Panc1 (cell line): ENCODE measurements around the gene ADAM11. TPM values are rescaled to one million over a fixed set of nuclear protein-coding genes. Genes with fewer than 3 reads are reported as not detected.

ENCODE experiments used
- ATAC-seq: fragments of 200-7000 bp; cut with Tn5 transposase; 2 replicates; pipeline ENCODE4 v1.9.1; 2020; ENCODE audit warnings: mild to moderate bottlenecking, moderate library complexity
- BruUV-seq: library from RNA; stranded (reverse); fragments of 400-500 nt; replicated peaks from 2 replicates; lab custom pipeline; 2021; lab: Mats Ljungman, UMichigan
- CTCF ChIA-PET: fragments of 300-600 bp; sonication (Branson Sonifier 250); formaldehyde crosslinking; loops from one replicate; lab custom pipeline; 2022; ENCODE audit warnings: antibody characterized with exemption; lab: Charles Lee
- POLR2A ChIA-PET: fragments of 300-600 bp; sonication (Branson Sonifier 250); formaldehyde crosslinking; loops from one replicate; lab custom pipeline; 2022; ENCODE audit warnings: antibody characterized with exemption; lab: Charles Lee
- DNase-seq: peaks from one replicate; pipeline ENCODE4 v3.0.0-alpha.2; 2010; ENCODE audit warnings: low read depth, low spot score
- H3K27ac ChIP-seq: 2 replicates; pipeline ENCODE4 v1.5.1; 2011; ENCODE audit warnings: mild to moderate bottlenecking, low read length, inconsistent platforms
- H3K27me3 ChIP-seq: fragments of 200-500 bp; sonication (Bioruptor generic); 2 replicates; pipeline ENCODE4 v1.6.0; 2014; ENCODE audit warnings: low read length, inconsistent platforms; ENCODE audit not compliant: control insufficient read depth, insufficient read depth
- H3K36me3 ChIP-seq: fragments of 200-500 bp; sonication (Bioruptor generic); 2 replicates; pipeline ENCODE4 v1.5.1; 2014; ENCODE audit warnings: inconsistent platforms, mild to moderate bottlenecking, low read length, moderate library complexity; ENCODE audit not compliant: control insufficient read depth, insufficient read depth
- H3K4me1 ChIP-seq: 2 replicates; pipeline ENCODE4 v1.5.1; 2011; ENCODE audit warnings: inconsistent platforms, mild to moderate bottlenecking, low read length, moderate library complexity; ENCODE audit not compliant: control insufficient read depth, insufficient read depth
- H3K4me3 ChIP-seq, 2 experiments: 2 replicates each; pipeline ENCODE4 v1.5.1; 2011 to 2012; ENCODE audit warnings: low read depth in 2 of 2, low read length in 2 of 2, mild to moderate bottlenecking in 2 of 2, inconsistent platforms in 1 of 2, moderate library complexity in 1 of 2
- H3K9me3 ChIP-seq: fragments of 200-500 bp; sonication (Bioruptor generic); 2 replicates; pipeline ENCODE4 v1.5.1; 2014; ENCODE audit warnings: low read depth, mild to moderate bottlenecking, inconsistent platforms, low read length, moderate library complexity; ENCODE audit not compliant: control insufficient read depth, insufficient read depth
- POLR2AphosphoS5 ChIP-seq: IDR thresholded peaks from 2 replicates; pipeline ENCODE4 v1.6.1; 2012; ENCODE audit warnings: mild to moderate bottlenecking, low read depth, low read length, moderate library complexity
- SIN3A ChIP-seq: IDR thresholded peaks from 2 replicates; pipeline ENCODE4 v1.6.1; 2012; ENCODE audit warnings: low read depth, mild to moderate bottlenecking, low read length, moderate library complexity, borderline replicate concordance; ENCODE audit not compliant: insufficient read depth
- TCF7L2 ChIP-seq: IDR thresholded peaks from 2 replicates; pipeline ENCODE4 v1.6.1; 2011; ENCODE audit warnings: mild to moderate bottlenecking, low read depth, low read length, inconsistent platforms
- in situ Hi-C: cut with HindIII; loops from 2 replicates; pipeline ENCODE4 v1.10.0; 2016; ENCODE audit warnings: low sequenced_read_pairs, low pct_unique_long_range_greater_than_20kb
- intact Hi-C: fragments of 100-400 bp; cut with micrococcal nuclease; formaldehyde crosslinking; loops from one replicate; pipeline ENCODE4 v1.10.0; 2022; ENCODE audit not compliant: unreplicated experiment
- total RNA-seq: library from RNA; stranded (reverse); gene quantifications from one replicate; pipeline ENCODE4 v1.2.1, GENCODE V29; 2021; ENCODE audit not compliant: unreplicated experiment
- TF ChIP-seq, protein P1 (sequence below): fragments of 450-650 bp; IDR thresholded peaks from 2 replicates; pipeline ENCODE4 v1.5.1; 2017; ENCODE audit warnings: mild to moderate bottlenecking
- TF ChIP-seq, protein P2 (sequence below), 2 experiments: IDR thresholded peaks; 2 replicates each; pipeline ENCODE4 v1.6.1; 2011 to 2012; ENCODE audit warnings: low read depth in 2 of 2, control low read depth in 1 of 2, low read length in 1 of 2, mild to moderate bottlenecking in 1 of 2, moderate library complexity in 1 of 2; ENCODE audit not compliant: insufficient read depth in 1 of 2

ADAM11 gene
- total RNA-seq, 1 experiment from 2014 or later: 3.5 TPM

DNA sequence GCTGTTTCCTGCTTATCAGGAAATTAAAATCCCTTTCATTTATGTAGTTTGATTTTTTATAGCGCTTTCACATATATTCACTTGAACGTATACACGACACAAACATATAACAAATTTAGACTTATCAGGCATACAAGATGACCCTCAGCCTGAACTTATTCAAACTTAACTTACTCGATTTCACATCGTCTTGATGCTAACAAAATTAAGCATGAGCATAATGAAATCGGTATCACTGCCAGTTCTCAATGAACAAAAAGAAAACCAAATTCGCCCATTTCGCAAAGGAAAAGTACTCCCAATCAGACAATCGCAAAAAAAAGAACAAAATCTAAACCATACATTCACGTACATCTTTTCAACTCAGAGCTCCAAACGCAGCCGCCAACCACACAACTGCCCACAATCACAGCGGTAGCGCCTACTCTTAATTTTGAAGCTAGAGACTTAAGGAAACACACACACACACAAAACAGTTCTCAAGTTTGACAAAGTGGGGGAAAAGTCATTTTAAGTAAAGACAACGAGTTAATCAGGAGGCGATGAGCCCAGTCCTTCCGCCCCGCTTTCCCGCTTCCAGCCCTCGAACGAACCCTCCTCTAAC is 70.2 kb downstream of the ADAM11 start:
- no peaks in the 10 kb centered on the region; the same call in 1 of the 2 replicates for H3K36me3 ChIP-seq
- intact Hi-C loops: no loop called here
- peak overlapping the region; percentile 97 for H3K27ac ChIP-seq
- H3K4me1 ChIP-seq: peaks cover 12% of the 10 kb centered on the region
- H3K27me3 ChIP-seq: no peaks in the 10 kb centered on the region
- no peaks in the 10 kb centered on the region for H3K9me3 ChIP-seq
- ChIA-PET CTCF (no interaction called here), POLR2A (interaction anchor here (0.6 kb wide), 1 partner anchor 20 kb away, joined by 3 read pairs; no protein-coding TSS in a partner anchor)
- in situ Hi-C loops: no loop called here
- TSS peak; percentile 92 for BruUV-seq
- ATAC-seq (no peak), DNase-seq (no peak)
- H3K4me3 ChIP-seq: peak overlapping the region; percentile 82 to 83
- TF ChIP-seq POLR2AphosphoS5 (no peak), SIN3A (no peak), TCF7L2 (no peak)
- TF ChIP-seq, protein P1, sequence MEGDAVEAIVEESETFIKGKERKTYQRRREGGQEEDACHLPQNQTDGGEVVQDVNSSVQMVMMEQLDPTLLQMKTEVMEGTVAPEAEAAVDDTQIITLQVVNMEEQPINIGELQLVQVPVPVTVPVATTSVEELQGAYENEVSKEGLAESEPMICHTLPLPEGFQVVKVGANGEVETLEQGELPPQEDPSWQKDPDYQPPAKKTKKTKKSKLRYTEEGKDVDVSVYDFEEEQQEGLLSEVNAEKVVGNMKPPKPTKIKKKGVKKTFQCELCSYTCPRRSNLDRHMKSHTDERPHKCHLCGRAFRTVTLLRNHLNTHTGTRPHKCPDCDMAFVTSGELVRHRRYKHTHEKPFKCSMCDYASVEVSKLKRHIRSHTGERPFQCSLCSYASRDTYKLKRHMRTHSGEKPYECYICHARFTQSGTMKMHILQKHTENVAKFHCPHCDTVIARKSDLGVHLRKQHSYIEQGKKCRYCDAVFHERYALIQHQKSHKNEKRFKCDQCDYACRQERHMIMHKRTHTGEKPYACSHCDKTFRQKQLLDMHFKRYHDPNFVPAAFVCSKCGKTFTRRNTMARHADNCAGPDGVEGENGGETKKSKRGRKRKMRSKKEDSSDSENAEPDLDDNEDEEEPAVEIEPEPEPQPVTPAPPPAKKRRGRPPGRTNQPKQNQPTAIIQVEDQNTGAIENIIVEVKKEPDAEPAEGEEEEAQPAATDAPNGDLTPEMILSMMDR: no peak
- TF ChIP-seq, protein P2, sequence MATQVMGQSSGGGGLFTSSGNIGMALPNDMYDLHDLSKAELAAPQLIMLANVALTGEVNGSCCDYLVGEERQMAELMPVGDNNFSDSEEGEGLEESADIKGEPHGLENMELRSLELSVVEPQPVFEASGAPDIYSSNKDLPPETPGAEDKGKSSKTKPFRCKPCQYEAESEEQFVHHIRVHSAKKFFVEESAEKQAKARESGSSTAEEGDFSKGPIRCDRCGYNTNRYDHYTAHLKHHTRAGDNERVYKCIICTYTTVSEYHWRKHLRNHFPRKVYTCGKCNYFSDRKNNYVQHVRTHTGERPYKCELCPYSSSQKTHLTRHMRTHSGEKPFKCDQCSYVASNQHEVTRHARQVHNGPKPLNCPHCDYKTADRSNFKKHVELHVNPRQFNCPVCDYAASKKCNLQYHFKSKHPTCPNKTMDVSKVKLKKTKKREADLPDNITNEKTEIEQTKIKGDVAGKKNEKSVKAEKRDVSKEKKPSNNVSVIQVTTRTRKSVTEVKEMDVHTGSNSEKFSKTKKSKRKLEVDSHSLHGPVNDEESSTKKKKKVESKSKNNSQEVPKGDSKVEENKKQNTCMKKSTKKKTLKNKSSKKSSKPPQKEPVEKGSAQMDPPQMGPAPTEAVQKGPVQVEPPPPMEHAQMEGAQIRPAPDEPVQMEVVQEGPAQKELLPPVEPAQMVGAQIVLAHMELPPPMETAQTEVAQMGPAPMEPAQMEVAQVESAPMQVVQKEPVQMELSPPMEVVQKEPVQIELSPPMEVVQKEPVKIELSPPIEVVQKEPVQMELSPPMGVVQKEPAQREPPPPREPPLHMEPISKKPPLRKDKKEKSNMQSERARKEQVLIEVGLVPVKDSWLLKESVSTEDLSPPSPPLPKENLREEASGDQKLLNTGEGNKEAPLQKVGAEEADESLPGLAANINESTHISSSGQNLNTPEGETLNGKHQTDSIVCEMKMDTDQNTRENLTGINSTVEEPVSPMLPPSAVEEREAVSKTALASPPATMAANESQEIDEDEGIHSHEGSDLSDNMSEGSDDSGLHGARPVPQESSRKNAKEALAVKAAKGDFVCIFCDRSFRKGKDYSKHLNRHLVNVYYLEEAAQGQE (IDR thresholded peaks at IDR 0.05; ENCODE audit: insufficient read depth in 1 of 2, low read depth in 2 of 2, low read length in 1 of 2): no peak

DNA sequence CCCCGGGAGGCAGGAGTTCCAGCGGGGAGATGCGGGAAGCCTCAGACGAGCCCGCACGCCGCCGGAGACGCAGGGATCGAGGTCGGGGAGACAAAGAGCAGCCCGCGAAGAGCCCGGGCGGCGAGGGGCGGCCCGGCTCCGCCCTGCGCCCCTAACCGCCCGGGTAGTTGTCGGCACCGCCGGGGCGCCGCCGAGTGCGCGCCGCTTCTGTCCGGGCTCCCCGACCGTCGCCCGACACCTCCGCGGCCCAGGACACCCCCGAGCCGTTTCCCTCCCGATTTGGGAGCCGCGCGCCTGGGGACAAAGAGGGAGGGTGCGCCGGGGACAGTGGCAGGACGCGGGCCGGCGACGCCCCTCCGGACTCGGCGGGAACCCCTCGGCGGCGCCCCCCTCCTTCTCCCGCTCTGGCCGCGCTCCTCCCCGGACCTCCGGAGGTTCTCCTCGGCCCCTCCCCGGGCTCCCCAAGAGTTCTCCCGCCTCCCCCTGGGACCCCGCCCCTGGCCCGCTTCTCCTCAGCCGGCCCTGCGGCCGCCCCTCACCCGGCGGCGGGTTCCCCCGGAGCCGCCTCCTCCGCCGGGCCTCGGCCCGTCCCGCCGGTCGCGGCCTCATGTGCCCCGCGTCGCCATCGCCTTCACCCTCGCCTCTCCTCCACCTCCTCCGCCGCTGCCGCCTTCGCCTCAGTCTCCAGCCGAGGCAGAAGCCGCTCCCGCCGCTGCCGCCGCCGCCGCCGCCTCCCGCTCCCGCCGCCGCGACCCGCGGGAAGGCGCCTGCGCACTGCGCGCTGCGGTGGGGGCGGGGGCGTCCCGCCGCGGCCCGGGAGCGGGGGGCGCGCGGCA is 71.0 kb downstream of the ADAM11 start, which contains the start of gene GJC1:
Gene GJC1, minus strand, starts transcription at position 765 of the 836 bp plus-strand sequence. CDS start 24,470 bp downstream, outside the sequence.
- peak within 1 kb of the TSS; percentile 97 for H3K27ac ChIP-seq
- H3K4me1 ChIP-seq: peaks cover 8% of the 10 kb centered on the region
- intact Hi-C loops (no loop called here), in situ Hi-C loops (no loop called here)
- no peak for TF ChIP-seq POLR2AphosphoS5
- TF ChIP-seq SIN3A: 0 out of 2 replicates have a peak, but pooled peaks have one; percentile 46
- ChIA-PET CTCF (no interaction called here), POLR2A (interaction anchor here (0.6 kb wide), 1 partner anchor 20 kb away, joined by 3 read pairs; no protein-coding TSS in a partner anchor)
- BruUV-seq: no TSS peak
- DNase-seq (no peak), ATAC-seq (peak; percentile 81)
- H3K36me3 ChIP-seq: no peaks in the 10 kb centered on the region; the same call in 1 of the 2 replicates
- no peaks in the 10 kb centered on the region for H3K9me3 ChIP-seq
- H3K27me3 ChIP-seq: no peaks in the 10 kb centered on the region
- H3K4me3 ChIP-seq: peak within 1 kb of the TSS; percentile 82 to 83
